ENCODE data around the gene OR10A3. TPM values are rescaled to one million over a fixed set of nuclear protein-coding genes. Genes with fewer than 3 reads are reported as not detected.

The OR10A3 gene
- total and polyA plus RNA-seq, 2 experiments from 2014 or later = 0.14 to 0.52 TPM

- Mint-ChIP-seq H3K4me1 (no peaks in the 10 kb centered on the region), H3K27ac (no peak overlapping the region), H3K9me3 (peaks cover 10% of the 10 kb centered on the region), H3K27me3 (ENCODE audit: insufficient read depth, low read depth, poor library complexity) (peaks cover 2% of the 10 kb centered on the region), H3K4me3 (no peak overlapping the region), H3K36me3 (ENCODE audit: low read depth) (no peaks in the 10 kb centered on the region)
- 0 out of 2 replicates have a peak, but pooled peaks cover 7% of the 10 kb centered on the region for H3K27me3 ChIP-seq (ENCODE audit: insufficient read depth)
- no peaks in the 10 kb centered on the region for H3K79me2 ChIP-seq (replicated peaks; ENCODE audit: insufficient read depth)
- H3K9me2 ChIP-seq (ENCODE audit: insufficient read depth) = peaks cover 5% of the 10 kb centered on the region; the same call in 1 of the 2 replicates
- H4K20me1 ChIP-seq (replicated peaks; ENCODE audit: insufficient read depth) = no peaks in the 10 kb centered on the region
- no peak overlapping the region for H3K4me2 ChIP-seq
- ATAC-seq (no peak), DNase-seq (ENCODE audit: low spot score) (no peak)
- no peaks in the 10 kb centered on the region for H3K4me1 ChIP-seq (ENCODE audit: insufficient read depth)
- H3K36me3 ChIP-seq (ENCODE audit: insufficient read depth) = no peaks in the 10 kb centered on the region; the same call in 1 of the 2 replicates
- H3K4me3 ChIP-seq = no peak overlapping the region
- no peak overlapping the region for H3K27ac ChIP-seq (ENCODE audit: low read depth)
- no peak overlapping the region for H2AFZ ChIP-seq
- H3F3A ChIP-seq (replicated peaks; ENCODE audit: low read depth) = no peaks in the 10 kb centered on the region
- TF ChIP-seq ZNF462 (CRISPR knock-in tag; IDR thresholded peaks at IDR 0.05) (no peak), ZNF331 (CRISPR knock-in tag; IDR thresholded peaks at IDR 0.05; ENCODE audit: low read depth) (no peak), ETS1 (IDR thresholded peaks at IDR 0.05) (no peak), CTCF (conservative IDR thresholded peaks at IDR 0.05; ENCODE audit: low read depth in 2 of 2) (no peak), CREB1 (CRISPR knock-in tag; IDR thresholded peaks at IDR 0.05; ENCODE audit: low read depth) (no peak), JUNB (IDR thresholded peaks at IDR 0.05; ENCODE audit: unreplicated experiment) (no peak), REST (IDR thresholded peaks at IDR 0.05; ENCODE audit: unreplicated experiment) (no peak)
Observed at GRCh38 chr11:7944123-7944522, 2.6 kb upstream of the OR10A3 start.
